ENCODE results near the gene TRPM2.

DNA sequence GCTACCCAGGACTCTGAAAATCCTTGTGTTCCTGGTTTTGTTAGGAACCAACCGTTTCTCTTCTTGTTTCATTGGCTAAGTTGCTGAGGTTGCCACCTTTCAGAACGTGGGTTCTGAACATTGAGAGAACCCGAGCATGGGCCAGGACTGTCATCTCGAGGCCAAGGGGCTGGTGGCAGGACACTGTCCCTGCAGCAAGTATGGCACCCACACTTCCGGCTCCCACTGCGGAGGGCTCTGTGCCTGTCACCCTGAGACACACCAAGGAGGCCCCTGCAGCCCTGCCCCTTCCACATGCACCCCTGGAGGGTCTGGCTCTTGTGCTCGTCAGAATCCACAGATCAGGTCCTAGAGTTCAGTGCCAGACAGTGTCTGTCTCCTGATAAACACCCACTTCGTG lies 62.8 kb downstream of the TRPM2 start:
- TF ChIP-seq, protein P1, sequence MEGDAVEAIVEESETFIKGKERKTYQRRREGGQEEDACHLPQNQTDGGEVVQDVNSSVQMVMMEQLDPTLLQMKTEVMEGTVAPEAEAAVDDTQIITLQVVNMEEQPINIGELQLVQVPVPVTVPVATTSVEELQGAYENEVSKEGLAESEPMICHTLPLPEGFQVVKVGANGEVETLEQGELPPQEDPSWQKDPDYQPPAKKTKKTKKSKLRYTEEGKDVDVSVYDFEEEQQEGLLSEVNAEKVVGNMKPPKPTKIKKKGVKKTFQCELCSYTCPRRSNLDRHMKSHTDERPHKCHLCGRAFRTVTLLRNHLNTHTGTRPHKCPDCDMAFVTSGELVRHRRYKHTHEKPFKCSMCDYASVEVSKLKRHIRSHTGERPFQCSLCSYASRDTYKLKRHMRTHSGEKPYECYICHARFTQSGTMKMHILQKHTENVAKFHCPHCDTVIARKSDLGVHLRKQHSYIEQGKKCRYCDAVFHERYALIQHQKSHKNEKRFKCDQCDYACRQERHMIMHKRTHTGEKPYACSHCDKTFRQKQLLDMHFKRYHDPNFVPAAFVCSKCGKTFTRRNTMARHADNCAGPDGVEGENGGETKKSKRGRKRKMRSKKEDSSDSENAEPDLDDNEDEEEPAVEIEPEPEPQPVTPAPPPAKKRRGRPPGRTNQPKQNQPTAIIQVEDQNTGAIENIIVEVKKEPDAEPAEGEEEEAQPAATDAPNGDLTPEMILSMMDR (IDR thresholded peaks at IDR 0.05), result no peak
- no peak for TF ChIP-seq POLR2AphosphoS5 (IDR thresholded peaks at IDR 0.05)

Measured in prostate gland (tissue), 2 donors.